ENCODE measurements around the gene TMEM212. TPM values are rescaled to one million over a fixed set of nuclear protein-coding genes. Genes with fewer than 3 reads are reported as not detected.
A peak's percentile ranks its signal among the peaks of the same experiment; 100 is the strongest.

The TMEM212 gene
- total and polyA plus RNA-seq, 2 experiments from 2014 or later, result not detected

- Histone ChIP-seq H3K4me3 (peak overlapping the region; percentile 81), H3K4me1 (ENCODE audit: insufficient read depth) (peaks cover 37% of the 10 kb centered on the region)
These were observed 31.7 kb upstream of the TMEM212 start for GRCh38 chr3:171811295-171811912.

GRCh38 chr3:171811913-171812335, 31.2 kb upstream of the TMEM212 start:
- Histone ChIP-seq H3K9me3 (ENCODE audit: low read depth) (no peaks in the 10 kb centered on the region), H4K20me1 (ENCODE audit: insufficient read depth) (no peaks in the 10 kb centered on the region), H3K9me2 (ENCODE audit: insufficient read depth) (no peaks in the 10 kb centered on the region), H3K36me3 (ENCODE audit: low read depth) (no peaks in the 10 kb centered on the region), H3K4me3 (no peak overlapping the region), H3K4me1 (ENCODE audit: insufficient read depth) (peaks cover 31% of the 10 kb centered on the region), H3K27ac (peak overlapping the region; percentile 96), H3K9ac (peak overlapping the region; percentile 52), H3K79me2 (ENCODE audit: insufficient read depth) (no peaks in the 10 kb centered on the region), H3K27me3 (replicated peaks; ENCODE audit: insufficient read depth) (no peaks in the 10 kb centered on the region), H3K4me2 (ENCODE audit: unreplicated experiment) (peak overlapping the region; percentile 48), H2AFZ (no peak overlapping the region), H3F3A (ENCODE audit: insufficient read depth) (peaks cover 35% of the 10 kb centered on the region)
- WGBS, 2 experiments (ENCODE audit: low coverage in 1 of 2, low lambda C conversion rate in 2 of 2, missing lambda C conversion rate in 2 of 2), result 37 to 41% methylated on average over 9 of the region's 9 CpGs
- DNase-seq, result peak; percentile 67
- TF ChIP-seq EZH2 (IDR thresholded peaks at IDR 0.05; ENCODE audit: insufficient read depth, poor library complexity, severe bottlenecking), result no peak
- TF ChIP-seq EZH2phosphoT487 (IDR thresholded peaks at IDR 0.05; ENCODE audit: insufficient read depth, low read depth), result no peak
- in situ Hi-C loops (cut with MboI), result no loop called here

More at GRCh38 chr3:171811295-171811912, 31.7 kb upstream of the TMEM212 start:
- Histone ChIP-seq H3K9ac (peak overlapping the region; percentile 88), H3K27ac (peak overlapping the region; percentile 96), H3K79me2 (ENCODE audit: insufficient read depth) (no peaks in the 10 kb centered on the region), H3K36me3 (ENCODE audit: low read depth) (no peaks in the 10 kb centered on the region), H3K27me3 (replicated peaks; ENCODE audit: insufficient read depth) (no peaks in the 10 kb centered on the region), H3F3A (ENCODE audit: insufficient read depth) (peaks cover 35% of the 10 kb centered on the region), H4K20me1 (ENCODE audit: insufficient read depth) (no peaks in the 10 kb centered on the region), H2AFZ (no peak overlapping the region), H3K9me3 (ENCODE audit: low read depth) (no peaks in the 10 kb centered on the region), H3K9me2 (ENCODE audit: insufficient read depth) (no peaks in the 10 kb centered on the region), H3K4me2 (ENCODE audit: unreplicated experiment) (peak overlapping the region; percentile 94)
- in situ Hi-C loops (cut with MboI), result no loop called here
- DNase-seq, result peak; percentile 98
- TF ChIP-seq EZH2 (IDR thresholded peaks at IDR 0.05; ENCODE audit: insufficient read depth, poor library complexity, severe bottlenecking) (no peak), EZH2phosphoT487 (IDR thresholded peaks at IDR 0.05; ENCODE audit: insufficient read depth, low read depth) (no peak)
- 0 to 1% methylated on average over 4 of the region's 4 CpGs for WGBS, 2 experiments (ENCODE audit: low coverage in 1 of 2, low lambda C conversion rate in 2 of 2, missing lambda C conversion rate in 2 of 2)

- no peaks in the 10 kb centered on the region for H3K27me3 ChIP-seq (replicated peaks; ENCODE audit: insufficient read depth)
- no peaks in the 10 kb centered on the region for H3K36me3 ChIP-seq (ENCODE audit: low read depth)
- peak; percentile 26 for DNase-seq
- H3K79me2 ChIP-seq (ENCODE audit: insufficient read depth), result no peaks in the 10 kb centered on the region
- H4K20me1 ChIP-seq (ENCODE audit: insufficient read depth), result no peaks in the 10 kb centered on the region
- no peak for TF ChIP-seq EZH2phosphoT487 (IDR thresholded peaks at IDR 0.05; ENCODE audit: insufficient read depth, low read depth)
- no peak for TF ChIP-seq EZH2 (IDR thresholded peaks at IDR 0.05; ENCODE audit: insufficient read depth, poor library complexity, severe bottlenecking)
- 93 to 97% methylated on average over 2 of the region's 2 CpGs for WGBS, 2 experiments (ENCODE audit: low coverage in 1 of 2, low lambda C conversion rate in 2 of 2, missing lambda C conversion rate in 2 of 2)
- peaks cover 30% of the 10 kb centered on the region for H3K4me1 ChIP-seq (ENCODE audit: insufficient read depth)
- H3K27ac ChIP-seq, result peak overlapping the region; percentile 96
- no peaks in the 10 kb centered on the region for H3K9me2 ChIP-seq (ENCODE audit: insufficient read depth)
- peaks cover 35% of the 10 kb centered on the region for H3F3A ChIP-seq (ENCODE audit: insufficient read depth)
- no peak overlapping the region for H2AFZ ChIP-seq
- H3K9me3 ChIP-seq (ENCODE audit: low read depth), result no peaks in the 10 kb centered on the region
- H3K4me3 ChIP-seq, result no peak overlapping the region
- in situ Hi-C loops (cut with MboI), result no loop called here
- peak overlapping the region; percentile 30; the same call in 1 of the 2 replicates for H3K9ac ChIP-seq
- peak overlapping the region; percentile 48 for H3K4me2 ChIP-seq (ENCODE audit: unreplicated experiment)
These were observed 30.3 kb upstream of the TMEM212 start for GRCh38 chr3:171812811-171813210.

- DNase-seq, result no peak
- Histone ChIP-seq H3K4me2 (ENCODE audit: unreplicated experiment) (peak overlapping the region; percentile 2), H3K79me2 (ENCODE audit: insufficient read depth) (no peaks in the 10 kb centered on the region), H3K27ac (no peak overlapping the region), H3K27me3 (replicated peaks; ENCODE audit: insufficient read depth) (no peaks in the 10 kb centered on the region), H2AFZ (no peak overlapping the region), H3K9ac (no peak overlapping the region), H3K36me3 (ENCODE audit: low read depth) (no peaks in the 10 kb centered on the region), H3K9me3 (ENCODE audit: low read depth) (no peaks in the 10 kb centered on the region), H3F3A (ENCODE audit: insufficient read depth) (peaks cover 35% of the 10 kb centered on the region), H3K9me2 (ENCODE audit: insufficient read depth) (no peaks in the 10 kb centered on the region), H3K4me1 (ENCODE audit: insufficient read depth) (peaks cover 30% of the 10 kb centered on the region), H4K20me1 (ENCODE audit: insufficient read depth) (no peaks in the 10 kb centered on the region), H3K4me3 (no peak overlapping the region)
- TF ChIP-seq EZH2 (IDR thresholded peaks at IDR 0.05; ENCODE audit: insufficient read depth, poor library complexity, severe bottlenecking), result no peak
- no peak for TF ChIP-seq EZH2phosphoT487 (IDR thresholded peaks at IDR 0.05; ENCODE audit: insufficient read depth, low read depth)
- WGBS, 2 experiments (ENCODE audit: low coverage in 1 of 2, low lambda C conversion rate in 2 of 2, missing lambda C conversion rate in 2 of 2), result 95 to 97% methylated on average over 3 of the region's 3 CpGs
- in situ Hi-C loops (cut with MboI), result no loop called here
These were observed 29.8 kb upstream of the TMEM212 start for GRCh38 chr3:171813278-171813896.

Measured in GM23248 (cell line).